T-helper 2 cell treated with Interferon-gamma antibody and Interleukin-4, amounts not matched to agents 5 μg/mL and 100 μg/mL, for 36 hours (primary cell): ENCODE results near the gene SARDH.
"Not testable (repeated sequence)": the region's sequence is repeated elsewhere in the genome, so short reads cannot be mapped to it uniquely, and the experiment has no call there.

Source experiments
- DNase-seq: peaks from one replicate; pipeline ENCODE4 v3.0.0; 2021; ENCODE audit warnings: low spot score
- H3K27ac Mint-ChIP-seq: one replicate; pipeline ENCODE4 v1.8.0; 2021; ENCODE audit warnings: mild to moderate bottlenecking, mixed read lengths
- H3K27me3 Mint-ChIP-seq: one replicate; pipeline ENCODE4 v1.8.0; 2021; ENCODE audit warnings: low read depth, mixed read lengths
- H3K36me3 Mint-ChIP-seq: one replicate; pipeline ENCODE4 v1.8.0; 2021; ENCODE audit warnings: low read depth, mixed read lengths
- H3K4me1 Mint-ChIP-seq: one replicate; pipeline ENCODE4 v1.8.0; 2021; ENCODE audit warnings: low read depth, mixed read lengths
- H3K4me3 Mint-ChIP-seq: one replicate; pipeline ENCODE4 v1.8.0; 2022; ENCODE audit warnings: mild to moderate bottlenecking, moderate library complexity, mixed read lengths
- H3K9me3 Mint-ChIP-seq: one replicate; pipeline ENCODE4 v1.8.0; 2021; ENCODE audit warnings: mixed read lengths

The SARDH gene

GRCh38 chr9:133759146-133759900 is 21.2 kb upstream of the SARDH start:
- H3K4me3 Mint-ChIP-seq = no peak overlapping the region
- H3K27ac Mint-ChIP-seq = no peak overlapping the region
- no peaks in the 10 kb centered on the region for H3K9me3 Mint-ChIP-seq
- no peaks in the 10 kb centered on the region for H3K4me1 Mint-ChIP-seq
- DNase-seq = no peak
- H3K36me3 Mint-ChIP-seq = no peaks in the 10 kb centered on the region
- no peaks in the 10 kb centered on the region for H3K27me3 Mint-ChIP-seq

- Mint-ChIP-seq H3K9me3 (no peaks in the 10 kb centered on the region), H3K4me1 (no peaks in the 10 kb centered on the region), H3K4me3 (no peak overlapping the region), H3K27me3 (peaks cover 3% of the 10 kb centered on the region), H3K36me3 (no peaks in the 10 kb centered on the region), H3K27ac (no peak overlapping the region)
- DNase-seq = no peak
These were observed 20.1 kb upstream of the SARDH start for GRCh38 chr9:133758228-133758627.

GRCh38 chr9:133754688-133755227 is 16.6 kb upstream of the SARDH start:
- no peaks in the 10 kb centered on the region for H3K9me3 Mint-ChIP-seq
- DNase-seq = no peak
- peaks cover 3% of the 10 kb centered on the region for H3K4me1 Mint-ChIP-seq
- no peak overlapping the region for H3K4me3 Mint-ChIP-seq
- peaks cover 19% of the 10 kb centered on the region for H3K27me3 Mint-ChIP-seq
- peak overlapping the region; percentile 7 for H3K27ac Mint-ChIP-seq
- H3K36me3 Mint-ChIP-seq = no peaks in the 10 kb centered on the region

GRCh38 chr9:133754187-133754586 is 16.0 kb upstream of the SARDH start:
- Mint-ChIP-seq H3K9me3 (no peaks in the 10 kb centered on the region), H3K36me3 (no peaks in the 10 kb centered on the region), H3K27me3 (peaks cover 20% of the 10 kb centered on the region), H3K4me1 (peaks cover 3% of the 10 kb centered on the region), H3K27ac (no peak overlapping the region), H3K4me3 (no peak overlapping the region)
- DNase-seq = no peak

GRCh38 chr9:133752739-133753446 is 14.7 kb upstream of the SARDH start:
- Mint-ChIP-seq H3K4me1 (peaks cover 3% of the 10 kb centered on the region), H3K27me3 (peaks cover 29% of the 10 kb centered on the region), H3K27ac (no peak overlapping the region), H3K9me3 (no peaks in the 10 kb centered on the region), H3K4me3 (no peak overlapping the region), H3K36me3 (no peaks in the 10 kb centered on the region)
- DNase-seq = no peak

- Mint-ChIP-seq H3K27me3 (peaks cover 37% of the 10 kb centered on the region), H3K9me3 (no peaks in the 10 kb centered on the region), H3K27ac (no peak overlapping the region), H3K4me3 (no peak overlapping the region), H3K4me1 (peaks cover 3% of the 10 kb centered on the region), H3K36me3 (no peaks in the 10 kb centered on the region)
- no peak for DNase-seq
These were observed 13.0 kb upstream of the SARDH start for GRCh38 chr9:133750982-133751649.

GRCh38 chr9:133747309-133747708 is 9.2 kb upstream of the SARDH start:
- Mint-ChIP-seq H3K9me3 (no peaks in the 10 kb centered on the region), H3K4me3 (no peak overlapping the region), H3K36me3 (no peaks in the 10 kb centered on the region), H3K27me3 (peaks cover 35% of the 10 kb centered on the region), H3K4me1 (no peaks in the 10 kb centered on the region), H3K27ac (no peak overlapping the region)
- DNase-seq = no peak

GRCh38 chr9:133744528-133744927 is 6.4 kb upstream of the SARDH start:
- not testable (repeated sequence) for H3K9me3 Mint-ChIP-seq, H3K4me1 Mint-ChIP-seq, H3K4me3 Mint-ChIP-seq, H3K27ac Mint-ChIP-seq, H3K36me3 Mint-ChIP-seq, DNase-seq
- peaks cover 22% of the 10 kb centered on the region for H3K27me3 Mint-ChIP-seq

- Mint-ChIP-seq H3K27ac (no peak overlapping the region), H3K36me3 (no peaks in the 10 kb centered on the region), H3K4me3 (no peak overlapping the region), H3K27me3 (peaks cover 13% of the 10 kb centered on the region), H3K4me1 (no peaks in the 10 kb centered on the region), H3K9me3 (no peaks in the 10 kb centered on the region)
- DNase-seq = peak; percentile 66
These were observed 4.8 kb upstream of the SARDH start for GRCh38 chr9:133742849-133743444.

- no peaks in the 10 kb centered on the region for H3K36me3 Mint-ChIP-seq
- H3K9me3 Mint-ChIP-seq = no peaks in the 10 kb centered on the region
- no peak overlapping the region for H3K4me3 Mint-ChIP-seq
- peaks cover 8% of the 10 kb centered on the region for H3K27me3 Mint-ChIP-seq
- no peaks in the 10 kb centered on the region for H3K4me1 Mint-ChIP-seq
- no peak for DNase-seq
- H3K27ac Mint-ChIP-seq = no peak overlapping the region
These were observed 4.1 kb upstream of the SARDH start for GRCh38 chr9:133742251-133742650.

GRCh38 chr9:133741716-133742115 is 3.6 kb upstream of the SARDH start:
- H3K9me3 Mint-ChIP-seq = no peaks in the 10 kb centered on the region
- peaks cover 4% of the 10 kb centered on the region for H3K27me3 Mint-ChIP-seq
- no peak for DNase-seq
- no peak overlapping the region for H3K4me3 Mint-ChIP-seq
- H3K27ac Mint-ChIP-seq = no peak overlapping the region
- no peaks in the 10 kb centered on the region for H3K36me3 Mint-ChIP-seq
- H3K4me1 Mint-ChIP-seq = no peaks in the 10 kb centered on the region

GRCh38 chr9:133740911-133741310 is 2.8 kb upstream of the SARDH start:
- Mint-ChIP-seq H3K9me3 (no peaks in the 10 kb centered on the region), H3K27me3 (peaks cover 4% of the 10 kb centered on the region), H3K4me1 (no peaks in the 10 kb centered on the region), H3K36me3 (no peaks in the 10 kb centered on the region), H3K4me3 (no peak overlapping the region), H3K27ac (no peak overlapping the region)
- DNase-seq = no peak

- Mint-ChIP-seq H3K4me3 (no peak overlapping the region), H3K27me3 (peaks cover 1% of the 10 kb centered on the region), H3K36me3 (no peaks in the 10 kb centered on the region), H3K27ac (no peak overlapping the region), H3K4me1 (no peaks in the 10 kb centered on the region), H3K9me3 (no peaks in the 10 kb centered on the region)
- DNase-seq = no peak
These were observed 1.5 kb upstream of the SARDH start for GRCh38 chr9:133739408-133740280.
